Activated effector memory CD4-positive, alpha-beta T cell treated with anti-CD3 and anti-CD28 coated beads, Interleukin-2, amount 50 U/mL, for 16 hours (primary cell): Measurements from ENCODE around the gene SNX13.
"Not testable (repeated sequence)": the region's sequence is repeated elsewhere in the genome, so short reads cannot be mapped to it uniquely, and the experiment has no call there.

Source experiments
- DNase-seq: peaks from one replicate; pipeline ENCODE4 v3.0.0-alpha.2; 2020

The SNX13 gene

GRCh38 chr7:17844022-17844421 is 96.3 kb downstream of the SNX13 start:
- no peak for DNase-seq

- DNase-seq: no peak
Measured at GRCh38 chr7:17843041-17843440, 97.3 kb downstream of the SNX13 start.

- no peak for DNase-seq
Measured at GRCh38 chr7:17832820-17833355, 107.4 kb downstream of the SNX13 start.

- no peak for DNase-seq
Measured at GRCh38 chr7:17832242-17832641, 108.1 kb downstream of the SNX13 start.

- DNase-seq: no peak
Measured at GRCh38 chr7:17830206-17830605, 110.1 kb downstream of the SNX13 start.

- DNase-seq: no peak
Measured at GRCh38 chr7:17829001-17829400, 111.3 kb downstream of the SNX13 start.

- DNase-seq: no peak
Measured at GRCh38 chr7:17822547-17823173, 117.6 kb downstream of the SNX13 start.

- no peak for DNase-seq
Measured at GRCh38 chr7:17816903-17817302, 123.4 kb downstream of the SNX13 start.

- DNase-seq: no peak
Measured at GRCh38 chr7:17815318-17815717, 125.0 kb downstream of the SNX13 start.

- DNase-seq: no peak
Measured at GRCh38 chr7:17814058-17814457, 126.2 kb downstream of the SNX13 start.

GRCh38 chr7:17809215-17809614 is 131.1 kb downstream of the SNX13 start:
- not testable (repeated sequence) for DNase-seq

GRCh38 chr7:17807242-17807641 is 133.1 kb downstream of the SNX13 start:
- DNase-seq: no peak

GRCh38 chr7:17806631-17807030 is 133.7 kb downstream of the SNX13 start:
- DNase-seq: no peak

GRCh38 chr7:17802056-17802455 is 138.2 kb downstream of the SNX13 start:
- no peak for DNase-seq

- no peak for DNase-seq
Measured at GRCh38 chr7:17792075-17792936, 148.0 kb downstream of the SNX13 start.

- DNase-seq: no peak
Measured at GRCh38 chr7:17787257-17787656, 153.0 kb downstream of the SNX13 start.

GRCh38 chr7:17786314-17786852 is 153.9 kb downstream of the SNX13 start:
- DNase-seq: no peak

- no peak for DNase-seq
Measured at GRCh38 chr7:17782216-17782549, 158.1 kb downstream of the SNX13 start.

- no peak for DNase-seq
Measured at GRCh38 chr7:17781491-17782215, 158.6 kb downstream of the SNX13 start.

- DNase-seq: no peak
Measured at GRCh38 chr7:17779381-17779780, 160.9 kb downstream of the SNX13 start.

- no peak for DNase-seq
Measured at GRCh38 chr7:17774716-17775288, 165.5 kb downstream of the SNX13 start.

- no peak for DNase-seq
Measured at GRCh38 chr7:17774248-17774647, 166.0 kb downstream of the SNX13 start.

GRCh38 chr7:17773289-17773626 is 167.0 kb downstream of the SNX13 start:
- DNase-seq: no peak
